HG02763 (cell line): Measurements from ENCODE around the gene LENEP.

Source experiments
- ATAC-seq: cut with Tn5 transposase; IDR thresholded peaks from one replicate; pipeline ENCODE4 v1.9.1; 2021; ENCODE audit warnings: mild to moderate bottlenecking, moderate library complexity; ENCODE audit not compliant: unreplicated experiment

LENEP gene

DNA sequence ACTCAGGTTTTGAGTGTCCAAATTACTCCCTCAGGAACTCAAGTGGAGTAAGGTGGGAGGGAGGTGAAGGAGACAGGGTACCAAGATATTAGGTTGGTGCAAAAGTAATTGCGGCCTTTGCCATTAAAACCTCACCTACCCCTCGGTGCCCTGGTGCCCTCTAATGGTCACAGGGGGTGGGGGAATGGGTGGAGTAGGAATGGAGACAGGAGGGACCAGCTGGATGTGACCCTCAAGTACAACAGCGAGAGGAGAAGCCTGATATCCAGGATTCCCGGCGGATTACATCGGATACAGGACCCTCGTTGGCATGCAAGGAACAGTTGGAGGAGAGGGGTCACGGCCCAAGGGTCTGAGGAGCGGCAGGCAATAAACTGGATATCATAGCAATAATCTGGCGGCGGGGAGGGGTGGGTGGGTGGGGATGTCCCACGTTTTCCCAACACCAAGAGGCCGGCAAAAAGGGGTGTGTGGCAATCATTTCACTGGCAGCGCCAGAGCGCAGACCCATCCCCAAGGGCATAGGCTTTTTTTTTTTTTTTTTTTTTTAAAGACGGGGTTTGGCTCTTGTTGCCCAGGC lies 4.9 kb downstream of the LENEP start:
- no peak for ATAC-seq

DNA sequence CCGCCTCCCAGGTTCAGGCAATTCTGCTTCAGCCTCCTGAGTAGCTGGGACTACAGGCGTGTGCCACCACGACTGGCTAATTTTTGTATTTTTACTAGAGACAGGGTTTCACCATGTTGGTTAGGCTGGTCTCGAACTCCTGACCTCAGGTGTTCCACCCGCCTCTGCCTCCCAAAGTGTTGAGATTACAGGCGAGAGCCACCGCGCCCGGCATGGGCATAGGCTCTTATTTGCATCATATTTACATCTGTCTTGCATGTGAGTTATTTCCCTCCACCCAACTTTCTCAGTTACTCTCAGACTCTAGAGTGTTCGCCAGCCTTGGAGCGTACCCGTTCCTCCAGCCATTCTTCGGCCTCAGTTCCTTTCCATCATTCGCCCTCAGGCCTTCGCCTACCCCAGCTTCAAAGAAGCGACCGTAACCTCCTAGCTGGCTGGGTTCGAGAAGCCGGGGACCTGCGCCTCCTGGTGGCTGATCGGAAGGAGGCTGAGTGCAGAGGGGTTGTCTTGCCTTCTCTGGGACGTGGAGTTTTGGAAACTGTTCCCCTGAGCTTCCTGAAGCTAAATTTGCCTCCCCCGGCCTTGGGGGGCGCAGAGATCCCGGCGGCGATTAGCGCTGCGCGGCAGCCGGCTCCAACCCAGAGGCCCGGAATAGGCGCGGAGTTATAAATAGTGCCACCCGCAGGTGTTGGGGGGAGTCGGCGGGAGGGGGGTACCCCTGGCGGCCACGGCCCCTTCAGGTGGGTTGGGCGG lies 5.6 kb downstream of the LENEP start:
- ATAC-seq = no peak

DNA sequence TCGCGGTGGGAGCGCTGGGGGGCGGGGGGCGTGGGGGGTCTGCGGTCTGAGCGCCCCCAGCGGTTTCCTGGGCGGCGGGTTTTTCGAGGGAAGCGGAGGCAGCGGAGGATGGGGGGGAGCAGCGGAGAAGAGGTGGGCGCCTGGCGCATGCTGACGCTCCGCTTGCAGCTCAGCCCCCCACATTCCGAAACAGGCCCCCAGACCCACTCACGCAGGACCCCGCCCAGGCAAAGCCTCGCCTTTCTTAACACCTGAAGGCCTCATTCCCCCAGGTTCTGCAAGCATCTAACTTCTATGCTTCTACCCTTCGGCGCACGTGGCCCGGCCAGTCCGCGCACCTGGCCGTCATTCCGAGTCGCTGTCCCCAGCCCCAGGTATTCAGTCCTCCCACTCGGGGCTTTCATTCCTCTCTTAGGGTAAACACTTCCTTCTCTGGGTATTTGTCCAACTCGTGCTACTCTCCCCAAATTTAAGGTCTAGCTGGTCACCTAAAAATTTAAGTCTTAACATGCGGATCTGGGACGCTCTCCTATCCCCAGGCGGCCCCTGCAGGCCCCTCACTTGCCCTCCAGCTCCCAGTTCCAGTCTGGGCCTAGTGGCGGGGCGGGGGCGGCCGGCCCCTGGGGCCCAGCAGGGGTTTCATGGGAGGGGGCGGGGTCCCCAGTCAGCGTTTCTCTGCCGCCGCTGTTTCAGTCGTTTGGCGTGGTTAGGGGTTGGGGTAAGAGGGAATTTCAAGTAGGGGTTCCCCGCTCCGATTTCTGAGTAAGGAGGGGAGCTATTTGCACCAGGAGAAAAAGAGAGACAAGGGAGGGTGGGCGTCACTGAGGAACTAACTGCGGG lies 6.4 kb downstream of the LENEP start:
- no peak for ATAC-seq

DNA sequence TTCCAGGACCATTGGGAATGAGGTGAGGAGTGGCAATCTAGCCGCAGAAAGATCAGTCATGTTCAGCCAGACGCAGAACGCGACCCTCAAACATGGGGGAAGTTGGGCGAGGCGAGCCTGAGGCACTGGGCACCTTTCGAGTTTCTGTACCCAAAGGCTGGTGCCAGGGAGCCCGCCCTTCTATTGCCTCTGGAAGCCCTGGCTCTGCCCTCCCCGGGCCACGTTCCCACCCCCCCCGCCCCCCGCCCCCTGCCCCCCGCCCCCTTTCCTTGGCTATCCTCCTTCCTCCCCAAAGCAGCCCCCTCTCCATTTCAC lies 7.0 kb downstream of the LENEP start:
- no peak for ATAC-seq

DNA sequence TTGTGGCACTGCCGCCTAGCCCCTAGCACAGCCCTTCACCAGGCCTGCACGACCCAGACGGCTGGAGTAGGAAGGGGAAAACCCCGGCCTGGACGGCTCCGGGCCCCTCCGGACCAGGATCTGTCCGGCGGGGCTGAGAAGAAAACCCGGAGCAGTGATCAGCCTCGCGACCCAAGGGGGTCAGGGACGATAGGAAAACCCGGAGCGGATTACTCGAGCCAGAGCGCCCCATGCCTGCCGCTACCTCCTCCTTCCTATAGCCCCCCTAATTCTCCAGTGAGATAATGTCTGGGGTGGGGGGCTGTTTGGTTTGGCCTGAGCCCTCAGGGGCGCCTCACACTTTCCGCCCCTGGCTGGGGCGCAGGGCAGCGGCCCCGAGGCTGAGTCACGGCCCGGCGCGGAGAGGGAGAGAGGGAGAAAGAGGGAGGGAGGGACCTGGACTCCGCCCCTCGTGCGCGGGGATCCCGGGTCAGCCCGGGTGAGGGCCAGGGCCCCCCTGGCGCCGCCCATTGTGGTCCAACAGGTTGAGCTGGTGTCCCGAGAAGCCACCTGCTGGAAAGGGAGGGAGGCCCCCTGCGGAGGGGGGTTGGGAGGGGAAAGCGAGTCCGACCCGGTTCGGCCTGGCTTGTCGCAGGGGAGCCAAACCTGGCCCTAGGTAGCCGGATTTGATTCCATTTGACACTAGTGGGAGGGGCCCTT lies 7.5 kb downstream of the LENEP start:
- ATAC-seq = peak; percentile 39

DNA sequence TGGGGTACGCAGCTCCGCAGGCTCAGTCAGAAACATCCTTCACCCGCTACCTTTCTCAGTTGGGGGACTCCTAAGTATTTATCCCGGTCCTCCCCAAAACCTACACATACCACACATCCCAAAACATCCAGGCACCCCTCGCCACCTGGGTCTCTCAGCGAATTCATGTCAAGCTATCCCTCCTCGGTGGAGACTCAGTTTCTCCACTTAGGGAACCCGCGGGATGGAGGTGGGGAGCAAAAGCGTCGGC lies 8.0 kb downstream of the LENEP start:
- ATAC-seq = no peak

DNA sequence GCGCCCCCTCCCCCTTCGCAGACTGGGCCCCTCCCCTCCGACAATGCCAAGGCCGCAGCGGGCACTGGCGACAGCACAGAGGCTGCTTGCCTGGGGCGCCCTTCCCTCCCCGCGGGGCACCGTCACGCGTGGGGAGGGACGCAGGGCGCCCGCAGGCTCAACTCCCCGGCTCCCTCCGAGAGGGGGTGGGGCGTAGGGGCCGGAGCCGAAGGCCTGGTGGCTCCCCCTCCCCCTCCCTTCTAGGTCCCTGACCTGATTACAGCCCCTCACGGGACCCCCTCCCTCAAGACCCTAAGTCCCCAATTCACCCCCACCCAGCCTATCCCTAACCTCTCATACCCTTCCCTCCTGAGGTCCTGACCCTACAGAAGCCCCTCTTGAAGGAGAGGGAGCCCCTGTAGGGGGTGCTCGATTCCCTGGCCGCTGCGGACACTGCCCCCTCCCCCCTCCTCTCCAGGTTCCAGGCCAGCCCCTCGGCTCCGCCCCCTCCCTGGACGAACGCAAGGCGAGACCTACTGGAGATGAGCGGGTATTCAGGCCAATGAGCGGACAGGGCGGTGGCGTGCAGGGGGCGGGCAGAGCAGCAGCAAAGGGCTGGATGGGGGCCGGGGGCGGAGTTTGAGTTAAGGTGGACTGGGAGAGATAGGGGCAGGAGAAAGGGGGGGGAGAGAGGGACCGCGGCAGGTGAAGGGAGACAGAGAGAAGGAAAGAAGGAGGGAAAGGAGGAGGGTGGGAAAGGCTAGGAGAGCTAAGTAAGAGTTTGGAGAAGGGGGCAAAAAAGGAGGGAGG lies 8.5 kb downstream of the LENEP start:
- ATAC-seq = peak; percentile 57

DNA sequence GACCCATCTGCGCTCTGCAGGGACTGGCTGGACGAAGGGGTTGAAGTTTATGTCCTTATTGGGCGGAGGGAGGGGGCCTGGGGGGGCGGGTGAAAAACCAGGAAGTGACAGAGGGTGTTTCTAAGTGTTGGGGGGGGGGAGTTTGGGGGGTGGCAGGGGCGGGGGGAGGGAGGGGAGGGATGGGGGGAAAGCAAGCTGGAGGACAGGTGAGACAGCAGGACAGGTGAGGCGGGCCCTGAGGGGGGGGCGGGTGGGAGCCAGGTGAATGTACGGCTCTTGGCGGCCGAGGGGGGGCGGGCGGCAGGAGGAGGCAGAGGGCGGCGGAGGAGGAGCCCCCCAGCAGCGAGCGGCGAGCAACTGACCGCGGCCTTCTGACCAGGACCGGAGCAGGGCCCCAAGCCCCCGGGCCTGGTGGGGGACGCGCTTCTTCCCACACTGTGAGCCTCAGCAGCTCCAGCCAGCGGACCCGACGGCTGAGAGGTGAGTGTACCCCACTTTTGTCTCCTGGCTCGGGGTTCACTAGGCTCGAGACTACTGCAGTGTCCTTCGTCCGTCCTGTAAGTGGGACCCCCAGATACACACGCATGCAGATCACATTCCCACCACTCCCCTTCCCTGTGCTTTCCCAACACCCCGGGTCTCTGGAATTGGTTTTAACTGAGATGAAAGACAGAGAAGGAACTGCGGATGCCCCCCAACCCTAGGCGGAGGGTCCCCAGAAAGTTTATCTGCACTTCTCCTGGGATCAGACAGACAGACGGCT lies 9.3 kb downstream of the LENEP start, which contains the start of gene ZBTB7B:
TSS of gene ZBTB7B (plus strand) at position 339 of the 763 bp plus-strand sequence. CDS start 11,859 bp downstream, outside the sequence.
- no peak for ATAC-seq

DNA sequence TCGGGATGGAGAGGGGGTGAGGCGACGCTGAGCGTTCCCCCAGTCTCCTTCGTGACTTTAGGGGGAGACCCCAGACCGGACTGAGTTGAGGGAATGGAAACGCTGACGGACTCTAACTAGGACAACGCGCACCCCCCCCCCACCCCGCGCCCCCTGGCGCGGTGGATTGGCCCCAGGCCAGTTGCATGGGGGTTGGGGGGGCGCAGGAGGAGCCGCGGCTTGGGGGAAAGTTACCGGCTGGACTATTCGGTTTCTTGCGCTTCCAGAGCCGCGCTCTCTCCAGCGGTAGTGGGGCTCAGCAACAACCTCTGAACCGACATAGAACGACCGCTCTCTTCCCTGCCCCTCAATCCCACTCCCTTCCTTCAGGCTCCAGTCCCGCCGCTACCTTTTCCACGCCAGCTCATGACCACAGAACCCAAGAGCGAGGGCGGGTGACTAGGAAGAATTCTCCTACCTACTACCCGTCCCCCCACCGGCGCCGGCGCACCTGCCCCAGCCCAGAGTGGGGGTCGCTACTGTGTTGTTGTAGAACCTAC lies 9.9 kb downstream of the LENEP start:
- no peak for ATAC-seq

DNA sequence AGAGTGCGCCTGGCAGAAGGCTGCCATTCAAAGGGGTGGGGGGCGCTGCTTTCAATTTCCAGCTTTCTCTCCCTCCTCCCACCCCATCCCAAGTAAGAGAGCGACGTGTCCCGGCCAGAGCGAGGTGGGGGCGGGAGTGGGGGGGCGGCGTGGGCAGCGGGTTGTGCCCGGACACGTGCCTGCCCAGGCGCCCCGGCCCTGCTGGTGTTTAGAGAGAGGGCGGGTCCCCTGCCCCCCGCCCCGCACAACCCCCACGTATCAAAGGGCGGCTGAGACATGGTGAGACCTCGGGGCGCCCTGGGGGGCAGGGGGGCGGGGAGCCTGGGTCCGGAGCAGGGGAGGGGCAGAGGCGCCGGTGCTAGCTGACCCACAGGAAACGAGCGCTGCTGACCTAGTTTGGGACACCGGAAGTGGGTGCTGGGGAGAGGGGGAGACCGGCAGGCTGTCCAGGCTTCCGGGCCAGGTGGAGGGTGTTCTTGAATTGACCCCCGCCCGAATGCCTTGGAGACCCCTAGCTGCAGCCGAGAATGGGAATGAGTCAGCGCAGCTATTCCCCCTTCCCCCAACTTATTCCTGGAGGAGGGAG lies 10.5 kb downstream of the LENEP start:
- no peak for ATAC-seq

DNA sequence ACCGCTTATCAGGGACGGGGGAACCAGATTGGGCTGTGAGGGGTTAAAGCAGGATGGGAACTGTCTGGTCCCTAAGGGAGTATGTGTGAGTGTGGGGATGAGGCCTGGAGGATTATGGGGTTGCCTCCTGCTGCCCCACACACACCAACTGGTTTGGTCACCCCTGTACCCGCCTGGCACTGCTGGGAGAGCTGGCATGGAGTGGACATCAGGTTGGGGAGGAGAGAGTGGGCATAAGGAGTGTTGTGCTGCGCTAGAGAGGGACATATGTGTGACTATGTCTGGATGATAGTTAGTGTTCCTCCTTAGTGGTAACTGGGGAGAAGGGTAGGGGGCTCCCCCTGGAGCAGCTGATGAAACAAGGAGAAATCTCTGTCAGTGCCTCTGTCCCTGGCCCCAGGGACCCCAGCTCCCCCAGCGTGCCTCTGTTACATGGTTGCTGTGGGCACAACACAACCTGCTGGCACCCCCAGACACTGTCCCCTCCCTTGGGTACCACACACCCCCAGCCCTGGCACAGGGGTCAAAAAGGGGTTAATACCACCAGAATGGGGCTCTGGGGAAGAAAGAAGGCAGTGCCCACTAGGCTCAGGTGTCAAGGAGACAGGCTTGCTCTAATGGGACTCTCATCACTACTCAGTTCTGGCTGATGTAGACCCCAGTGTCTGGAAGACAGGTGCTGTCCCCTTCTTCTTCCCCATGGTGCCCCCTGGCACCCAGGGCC lies 11.1 kb downstream of the LENEP start:
- no peak for ATAC-seq

DNA sequence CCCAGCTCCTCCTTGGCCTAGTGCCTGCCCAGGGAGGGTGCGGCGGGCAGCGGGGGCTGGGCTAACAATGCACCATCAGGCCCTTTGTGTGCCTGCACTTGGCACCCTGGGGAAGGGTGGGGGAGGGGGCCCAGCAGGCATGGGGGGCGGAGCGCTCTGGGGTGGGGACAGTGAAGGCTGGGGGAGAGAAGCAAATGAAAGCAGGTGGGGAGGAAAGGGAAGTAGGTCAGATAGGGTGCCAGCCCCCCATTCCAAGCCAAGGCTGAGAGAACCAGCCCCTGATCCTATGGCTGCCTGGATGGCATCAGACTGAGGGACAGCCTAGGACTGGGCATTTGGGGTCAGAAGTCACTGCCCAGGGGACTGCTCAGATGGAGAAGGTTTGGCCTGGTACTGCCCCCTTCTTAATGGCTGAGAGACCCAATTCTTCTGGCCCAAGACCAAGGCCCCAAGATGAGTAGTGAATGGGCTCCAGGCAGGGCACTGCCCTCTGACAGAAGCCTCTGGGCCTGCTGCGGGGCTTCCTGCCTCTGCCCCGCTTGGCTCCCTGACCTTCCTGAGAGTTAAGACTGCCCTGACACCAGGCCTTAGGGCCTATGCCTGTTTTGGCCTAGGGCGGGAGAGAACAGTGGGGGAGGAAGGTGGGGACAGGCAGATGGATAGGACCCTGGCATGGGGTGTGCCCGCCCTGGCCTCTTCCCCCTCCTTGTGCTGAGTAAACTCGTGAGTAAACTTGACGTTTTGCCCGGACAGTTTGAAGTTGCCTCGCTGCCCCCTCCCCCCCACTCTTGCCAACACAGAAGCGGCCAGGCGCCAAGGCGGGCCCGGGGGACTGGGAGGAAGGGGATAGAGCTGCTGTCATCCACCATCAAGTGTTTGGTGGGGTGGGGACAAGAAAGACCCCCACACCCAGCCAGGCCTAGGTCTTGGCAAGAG lies 12.0 kb downstream of the LENEP start:
- ATAC-seq = no peak

DNA sequence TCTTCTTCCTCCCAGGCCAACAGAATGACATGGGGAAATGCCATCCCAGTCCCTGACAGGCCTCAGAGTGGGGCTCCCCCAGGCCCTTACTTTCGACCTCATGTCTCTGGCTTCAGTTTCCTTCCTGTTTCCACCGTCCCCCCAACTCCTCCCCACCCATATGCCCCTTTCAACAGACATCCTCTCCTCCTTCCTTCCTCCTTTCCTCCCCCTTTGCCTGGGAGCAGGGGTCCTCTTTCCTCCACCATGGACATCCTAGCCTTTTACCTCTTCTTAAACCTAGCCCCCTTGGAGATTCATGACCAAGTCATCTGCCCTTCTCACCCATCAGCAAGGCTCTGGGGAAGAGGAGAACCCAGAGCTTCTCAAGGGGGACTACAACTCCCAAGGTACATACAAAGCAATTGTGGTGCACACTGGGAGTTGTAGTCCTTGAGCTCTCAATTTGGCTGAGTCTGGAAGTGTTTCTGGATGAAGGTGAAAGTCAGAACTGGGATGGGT lies 13.3 kb downstream of the LENEP start:
- no peak for ATAC-seq

DNA sequence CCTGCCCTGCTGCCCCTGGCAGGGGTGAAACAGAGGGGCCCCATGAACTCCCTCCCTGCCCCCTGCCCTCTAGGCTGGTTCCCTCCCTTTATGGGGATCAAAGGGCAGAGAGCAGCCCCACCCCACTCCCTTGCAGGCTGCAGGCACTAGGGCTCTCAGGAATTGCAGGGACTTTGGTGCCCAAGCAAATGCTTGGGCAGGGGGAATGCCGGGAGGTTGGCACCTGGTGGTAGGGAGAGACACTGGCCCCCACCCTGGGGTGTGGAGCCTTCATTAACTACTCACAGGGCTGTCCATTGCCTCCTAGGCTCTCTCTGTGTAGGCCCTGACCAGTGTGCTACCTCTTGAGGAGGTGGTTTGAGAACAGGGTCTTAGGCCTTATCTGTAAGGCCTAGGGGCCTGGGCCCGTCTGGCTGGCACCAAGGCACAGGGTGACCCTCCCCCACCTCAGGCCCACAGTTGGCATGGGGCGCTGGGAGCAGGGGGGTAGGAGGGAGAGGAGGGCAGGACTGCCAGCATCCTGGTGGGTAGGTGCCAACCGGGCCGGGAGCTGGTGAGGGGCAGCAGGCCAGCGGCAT lies 14.0 kb downstream of the LENEP start:
- no peak for ATAC-seq

DNA sequence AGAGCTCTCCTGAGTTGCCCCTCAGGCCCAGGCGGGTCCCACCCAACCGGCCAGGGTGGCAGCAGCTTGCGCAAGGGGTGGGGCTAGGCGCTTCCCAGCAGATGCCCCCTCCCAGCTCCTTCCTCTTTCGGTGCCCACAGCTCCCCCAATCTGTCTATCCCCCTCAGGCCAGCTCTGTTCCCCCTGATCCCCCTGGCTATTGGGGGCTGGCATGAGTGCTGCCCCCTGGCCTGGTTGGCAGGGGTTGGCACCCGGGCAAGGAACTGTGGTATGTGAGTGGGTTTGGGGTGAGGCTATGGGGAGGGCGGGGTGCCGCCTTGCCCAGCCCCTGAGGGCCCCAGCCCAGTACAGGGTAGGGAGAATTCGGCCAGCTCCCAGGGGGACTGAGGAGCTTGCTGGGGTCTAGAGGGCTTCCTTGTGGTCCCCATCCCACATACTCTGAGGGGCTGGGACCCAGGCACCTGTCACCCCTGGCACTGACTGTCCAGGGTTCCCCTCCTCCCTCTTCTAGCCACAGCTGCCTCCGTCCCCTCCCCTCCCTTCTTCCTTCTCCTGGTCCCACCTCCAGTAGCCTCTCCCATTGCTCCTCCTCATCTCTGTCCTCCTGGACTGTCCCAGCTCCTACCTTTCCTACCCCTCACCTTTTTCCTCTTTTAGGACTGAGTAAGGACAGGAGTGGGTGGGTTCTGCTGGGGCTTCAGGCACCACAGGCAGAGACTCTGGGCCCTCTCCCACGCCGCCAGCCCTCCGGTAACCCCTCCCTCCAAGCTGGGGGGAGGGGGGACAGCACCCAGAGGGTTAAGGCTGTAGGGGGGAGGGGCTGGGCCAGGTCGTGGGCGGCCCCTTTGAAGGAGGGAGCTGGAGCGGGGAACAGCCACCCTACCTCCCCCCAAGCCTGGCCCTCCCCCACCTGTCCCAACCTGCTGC lies 14.9 kb downstream of the LENEP start:
- no peak for ATAC-seq

DNA sequence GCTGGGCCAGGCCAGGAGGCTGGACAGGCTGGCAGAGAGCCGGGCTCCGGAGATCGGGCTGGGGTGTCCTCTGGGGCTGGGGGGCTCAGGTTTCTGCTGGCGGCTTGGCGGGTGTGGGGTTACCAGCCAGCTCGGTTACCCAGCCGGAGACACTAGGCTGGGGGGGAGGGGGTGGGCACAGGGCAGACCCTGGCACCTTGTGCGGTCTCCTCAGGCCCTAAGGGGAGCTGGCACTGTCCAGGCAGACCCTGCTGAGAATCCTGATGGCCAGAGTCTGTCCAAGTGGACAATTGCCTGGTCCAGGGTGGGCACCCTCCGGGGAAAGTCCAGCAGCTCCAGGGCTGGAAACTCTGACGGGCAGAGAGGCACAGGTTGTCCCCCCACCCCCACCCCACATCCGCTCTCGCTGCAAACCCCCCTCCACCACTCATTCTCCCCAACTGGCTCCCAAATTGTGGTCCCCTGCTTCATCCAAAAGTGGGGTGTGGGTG lies 15.9 kb downstream of the LENEP start:
- ATAC-seq = no peak
